C4-2B (cell line): ENCODE measurements around the gene PPARA.

Source experiments
- ZFX ChIP-seq: fragments of 450-650 bp; IDR thresholded peaks from 2 replicates; pipeline ENCODE4 v1.6.1; 2017
- TF ChIP-seq, protein P1 (sequence below): fragments of 450-650 bp; conservative IDR thresholded peaks from 2 replicates; pipeline ENCODE4 v1.5.1; 2017; ENCODE audit warnings: mild to moderate bottlenecking

DNA sequence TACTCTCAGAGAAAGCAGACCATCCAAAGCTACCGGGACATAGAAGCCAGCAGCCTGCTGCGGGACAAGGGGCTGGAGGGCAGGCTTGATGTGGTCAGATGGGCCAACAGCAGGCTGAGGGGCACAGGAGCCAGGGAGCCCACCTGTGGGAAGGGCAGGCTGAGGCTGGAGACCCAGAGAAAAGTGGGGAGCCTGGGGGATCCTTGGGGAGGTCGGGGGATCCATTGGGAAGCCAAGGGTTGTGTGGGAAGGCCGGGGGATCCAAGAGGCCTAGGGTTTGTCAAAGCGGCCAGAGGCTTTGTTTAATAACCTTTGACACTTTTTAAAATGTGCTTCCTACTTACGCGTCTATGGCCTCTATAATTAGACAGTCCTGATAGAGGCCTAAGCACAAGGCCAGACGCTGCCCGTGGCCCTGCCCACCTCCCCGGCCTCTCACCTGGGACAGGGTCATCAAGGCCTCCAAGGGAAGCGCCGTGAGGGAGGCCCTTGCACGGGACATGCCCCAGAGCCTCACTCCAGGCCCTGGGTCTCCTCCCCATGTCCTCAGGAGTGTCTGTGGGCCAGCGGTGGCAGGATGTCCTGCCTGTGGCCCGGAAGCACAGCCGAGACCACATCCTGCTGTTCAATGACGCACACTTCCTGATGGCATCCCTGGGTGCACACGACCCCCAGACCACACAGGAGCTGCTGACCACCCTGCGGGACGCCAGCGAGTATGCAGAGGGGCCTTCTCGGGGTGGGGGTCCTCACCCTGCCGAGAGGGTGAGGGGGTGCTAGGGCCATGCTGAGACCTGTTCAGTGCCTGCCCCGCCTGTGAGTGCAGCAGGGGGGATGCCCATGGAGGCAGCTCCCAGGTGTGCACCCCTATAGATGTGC lies 137.8 kb downstream of the PPARA start:
- TF ChIP-seq, protein P1, sequence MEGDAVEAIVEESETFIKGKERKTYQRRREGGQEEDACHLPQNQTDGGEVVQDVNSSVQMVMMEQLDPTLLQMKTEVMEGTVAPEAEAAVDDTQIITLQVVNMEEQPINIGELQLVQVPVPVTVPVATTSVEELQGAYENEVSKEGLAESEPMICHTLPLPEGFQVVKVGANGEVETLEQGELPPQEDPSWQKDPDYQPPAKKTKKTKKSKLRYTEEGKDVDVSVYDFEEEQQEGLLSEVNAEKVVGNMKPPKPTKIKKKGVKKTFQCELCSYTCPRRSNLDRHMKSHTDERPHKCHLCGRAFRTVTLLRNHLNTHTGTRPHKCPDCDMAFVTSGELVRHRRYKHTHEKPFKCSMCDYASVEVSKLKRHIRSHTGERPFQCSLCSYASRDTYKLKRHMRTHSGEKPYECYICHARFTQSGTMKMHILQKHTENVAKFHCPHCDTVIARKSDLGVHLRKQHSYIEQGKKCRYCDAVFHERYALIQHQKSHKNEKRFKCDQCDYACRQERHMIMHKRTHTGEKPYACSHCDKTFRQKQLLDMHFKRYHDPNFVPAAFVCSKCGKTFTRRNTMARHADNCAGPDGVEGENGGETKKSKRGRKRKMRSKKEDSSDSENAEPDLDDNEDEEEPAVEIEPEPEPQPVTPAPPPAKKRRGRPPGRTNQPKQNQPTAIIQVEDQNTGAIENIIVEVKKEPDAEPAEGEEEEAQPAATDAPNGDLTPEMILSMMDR = no peak
- no peak for TF ChIP-seq ZFX
